Mucosa of rectum (tissue), 2 donors: ENCODE measurements around the gene WDFY2.

ENCODE experiments used
- H3K27ac ChIP-seq, 2 donors: one replicate each; pipeline ENCODE4 v1.7.0; 2013; ENCODE audit warnings: inconsistent platforms in 2 of 2, low read depth in 2 of 2, low read length in 2 of 2
- H3K27me3 ChIP-seq, 2 donors: one replicate each; pipeline ENCODE4 v1.7.0; 2013; ENCODE audit warnings: low read length in 2 of 2; ENCODE audit not compliant: control insufficient read depth in 2 of 2, insufficient read depth in 2 of 2
- H3K36me3 ChIP-seq, 2 donors: one replicate each; pipeline ENCODE4 v1.7.0; 2013; ENCODE audit warnings: low read length in 2 of 2; ENCODE audit not compliant: control insufficient read depth in 2 of 2, insufficient read depth in 2 of 2
- H3K4me1 ChIP-seq, 2 donors: one replicate each; pipeline ENCODE4 v1.7.0; 2013; ENCODE audit warnings: low read length in 2 of 2, mild to moderate bottlenecking in 1 of 2; ENCODE audit not compliant: control insufficient read depth in 2 of 2, insufficient read depth in 2 of 2
- H3K4me3 ChIP-seq, 2 donors: one replicate each; pipeline ENCODE4 v1.7.0; 2013; ENCODE audit warnings: low read length in 2 of 2
- H3K9ac ChIP-seq, 2 donors: one replicate each; pipeline ENCODE4 v1.7.0; 2013; ENCODE audit warnings: low read length in 2 of 2, low read depth in 1 of 2, mild to moderate bottlenecking in 1 of 2
- H3K9me3 ChIP-seq, 2 donors: one replicate each; pipeline ENCODE4 v1.7.0; 2013; ENCODE audit warnings: low read length in 2 of 2; ENCODE audit not compliant: control insufficient read depth in 2 of 2
- donor health status: healthy.
- donor health status: Normal muscosa, but diverticular disease.

The WDFY2 gene

DNA sequence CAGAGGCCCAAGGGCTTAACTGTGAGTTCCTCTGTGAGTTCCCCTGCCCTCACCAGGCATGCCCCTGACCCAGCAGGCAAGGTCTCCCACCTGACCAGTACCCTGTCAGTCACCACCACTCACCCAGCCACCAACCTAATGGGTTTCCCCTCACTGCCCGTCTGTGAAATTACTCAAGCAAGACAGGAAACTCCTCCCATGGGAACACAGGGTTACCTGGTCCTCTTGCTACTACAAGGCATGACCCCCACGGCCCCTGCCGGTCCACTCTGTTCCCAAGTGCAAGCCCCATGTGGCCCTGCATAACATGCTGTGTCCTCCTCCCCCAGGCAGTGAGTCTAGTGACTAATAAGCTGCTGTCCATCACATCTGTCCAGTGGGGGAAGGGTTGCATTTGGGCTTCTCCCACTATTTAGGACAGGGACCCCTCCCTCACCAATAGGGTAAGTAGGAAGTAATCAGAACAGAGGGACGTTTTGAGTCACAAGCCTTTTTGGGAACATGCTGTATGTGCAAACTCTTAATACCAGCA is 227.7 kb downstream of the WDFY2 start:
- Histone ChIP-seq H3K9me3 (no peaks in the 10 kb centered on the region), H3K4me1 (peaks cover 2 to 14% of the 10 kb centered on the region in 2 donors), H3K4me3 (no peak overlapping the region), H3K36me3 (no peaks in the 10 kb centered on the region), H3K27ac (no peak overlapping the region), H3K27me3 (peaks cover 0 to 3% of the 10 kb centered on the region in 2 donors), H3K9ac (no peak overlapping the region)

DNA sequence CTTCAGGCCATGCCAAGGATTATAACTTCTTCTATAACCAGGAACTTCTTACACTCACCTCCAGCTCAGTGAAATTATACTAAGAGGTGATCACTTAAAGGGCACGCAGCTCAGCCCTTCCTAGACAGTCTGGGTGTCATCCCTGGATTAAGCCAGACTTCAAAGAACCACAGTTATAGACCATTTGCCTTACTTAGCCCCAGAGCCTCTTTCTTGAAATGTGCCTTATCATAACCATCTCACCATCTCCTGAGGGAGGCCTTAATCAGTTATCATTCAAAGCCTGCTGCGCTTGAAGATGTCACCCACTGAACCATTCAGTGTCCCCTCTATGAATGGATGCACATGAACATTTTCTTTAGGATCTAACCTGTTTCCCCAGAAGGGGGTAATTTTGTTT is 229.8 kb downstream of the WDFY2 start:
- no peak overlapping the region for H3K9ac ChIP-seq
- H3K9me3 ChIP-seq, result no peaks in the 10 kb centered on the region
- H3K27me3 ChIP-seq, result peaks cover 0 to 3% of the 10 kb centered on the region in 2 donors
- peaks cover 4 to 14% of the 10 kb centered on the region in 2 donors for H3K4me1 ChIP-seq
- no peaks in the 10 kb centered on the region for H3K36me3 ChIP-seq
- no peak overlapping the region for H3K4me3 ChIP-seq
- H3K27ac ChIP-seq, result no peak overlapping the region

- H3K9me3 ChIP-seq, result no peaks in the 10 kb centered on the region
- H3K36me3 ChIP-seq, result no peaks in the 10 kb centered on the region
- peak overlapping the region; percentile 2 to 65 for H3K9ac ChIP-seq
- H3K4me3 ChIP-seq, result peak overlapping the region; percentile 38 to 65
- peaks cover 4 to 14% of the 10 kb centered on the region in 2 donors for H3K4me1 ChIP-seq
- H3K27me3 ChIP-seq, result peaks cover 0 to 3% of the 10 kb centered on the region in 2 donors
- no peak overlapping the region for H3K27ac ChIP-seq
Measured at GRCh38 chr13:51814825-51815650, 230.8 kb downstream of the WDFY2 start.

- Histone ChIP-seq H3K9me3 (no peaks in the 10 kb centered on the region), H3K4me3 (no peak overlapping the region), H3K9ac (no peak overlapping the region), H3K36me3 (no peaks in the 10 kb centered on the region), H3K27ac (no peak overlapping the region), H3K4me1 (peaks cover 4 to 14% of the 10 kb centered on the region in 2 donors), H3K27me3 (peaks cover 0 to 3% of the 10 kb centered on the region in 2 donors)
Measured at GRCh38 chr13:51815848-51816247, 231.6 kb downstream of the WDFY2 start.

DNA sequence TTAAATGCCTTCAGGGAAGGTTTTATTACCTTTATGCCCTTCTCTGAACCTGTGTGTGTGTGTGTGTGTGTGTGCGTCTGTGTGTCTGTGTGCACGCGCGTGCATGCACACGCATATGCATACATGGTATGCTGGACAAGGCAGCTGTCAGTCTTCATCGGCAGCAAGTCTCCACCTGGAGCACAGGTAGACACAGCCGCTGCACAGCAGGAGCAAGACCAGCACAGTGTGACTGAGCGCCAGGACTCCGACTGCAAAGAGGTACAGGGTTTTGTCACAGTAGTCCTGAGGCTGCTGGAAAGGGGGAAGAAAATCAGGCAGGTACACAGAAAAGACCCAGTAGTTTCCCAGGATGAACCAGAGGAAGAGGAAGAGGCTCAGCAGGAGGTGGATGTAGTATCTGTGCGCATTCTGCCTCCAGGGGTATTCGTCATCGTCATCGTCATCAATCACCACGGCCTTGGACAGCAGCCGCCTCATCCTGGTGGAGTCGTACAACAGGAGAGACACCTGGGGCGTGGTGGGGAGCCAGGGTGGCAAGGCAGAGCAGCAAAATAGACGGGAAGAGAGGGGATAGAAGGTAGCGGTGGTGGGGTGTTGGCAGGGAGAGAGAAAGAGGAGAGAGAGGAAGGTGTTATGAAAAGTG is 232.5 kb downstream of the WDFY2 start:
- peaks cover 5 to 14% of the 10 kb centered on the region in 2 donors for H3K4me1 ChIP-seq
- peaks cover 0 to 3% of the 10 kb centered on the region in 2 donors for H3K27me3 ChIP-seq
- H3K4me3 ChIP-seq, result no peak overlapping the region
- H3K27ac ChIP-seq, result no peak overlapping the region
- no peak overlapping the region for H3K9ac ChIP-seq
- no peaks in the 10 kb centered on the region for H3K9me3 ChIP-seq
- H3K36me3 ChIP-seq, result no peaks in the 10 kb centered on the region
